CD4-positive, alpha-beta T cell treated with Interleukin-15 for 1 hour (primary cell): ENCODE measurements around the gene SLAIN2.
"Not testable (repeated sequence)": the region's sequence is repeated elsewhere in the genome, so short reads cannot be mapped to it uniquely, and the experiment has no call there.

Experiments
- DNase-seq: peaks from one replicate; pipeline ENCODE4 v3.0.0-alpha.2; 2020

SLAIN2 gene

DNA sequence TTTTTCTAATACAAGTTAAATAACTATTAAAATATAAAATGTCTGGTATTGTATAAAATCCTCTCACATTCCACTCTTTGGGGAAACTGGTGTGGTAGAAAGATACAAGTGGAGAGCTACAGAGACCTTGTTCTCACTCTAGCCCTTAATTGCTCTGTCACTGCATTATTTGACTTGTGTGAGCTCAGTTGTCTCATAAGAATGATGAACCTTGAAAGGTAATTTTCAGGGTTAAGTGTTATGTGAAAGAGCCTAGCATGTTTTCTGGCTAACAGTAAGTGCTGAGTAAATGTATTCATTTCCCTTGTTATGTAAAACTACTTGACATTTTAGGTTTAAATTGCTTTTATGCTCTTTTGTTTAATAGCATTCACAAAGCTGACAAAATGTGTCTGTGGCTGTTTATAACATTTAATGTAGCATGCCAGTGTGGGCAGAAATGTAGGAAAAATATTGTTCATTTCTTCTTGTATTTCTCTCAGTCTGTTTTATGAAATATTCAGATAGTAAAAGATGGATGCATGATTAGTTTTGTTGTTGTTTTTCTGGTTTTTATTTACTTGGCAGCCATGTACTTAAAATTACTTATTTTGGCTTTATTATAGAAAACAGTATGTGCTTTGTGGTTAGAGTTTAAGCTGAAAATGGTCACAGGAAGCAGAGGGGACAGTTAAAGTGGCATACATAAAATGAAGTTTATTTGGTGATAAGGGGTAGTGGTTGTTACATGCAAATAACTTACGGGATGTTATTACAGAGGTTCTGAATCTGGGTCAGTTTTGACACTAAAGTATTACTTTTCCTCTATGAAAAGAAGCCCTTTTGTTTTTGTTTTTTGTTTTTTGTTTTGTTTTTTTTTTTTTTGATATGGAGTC lies 29.2 kb downstream of the SLAIN2 start:
- DNase-seq: no peak

DNA sequence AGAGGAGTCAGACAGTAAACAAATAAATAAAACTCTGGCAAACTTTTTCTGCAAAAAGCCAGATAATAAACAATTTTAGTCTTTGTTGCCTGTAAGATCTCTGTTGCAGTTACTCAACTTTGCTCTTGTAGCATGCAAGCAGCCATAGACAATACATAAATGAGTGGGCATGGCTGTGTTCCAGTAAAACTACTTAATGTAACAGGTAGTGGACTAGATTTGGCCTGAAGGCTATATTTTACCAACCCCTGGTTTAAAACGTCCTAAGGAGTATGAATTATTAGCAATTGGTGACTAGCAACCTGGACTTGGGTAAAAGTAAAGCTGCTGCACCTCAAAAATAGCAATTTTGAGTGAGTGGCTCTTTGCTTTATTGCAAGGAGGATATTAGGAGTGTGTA lies 30.9 kb downstream of the SLAIN2 start:
- no peak for DNase-seq

- DNase-seq: no peak
Observed at GRCh38 chr4:48375651-48376304, 34.4 kb downstream of the SLAIN2 start.

DNA sequence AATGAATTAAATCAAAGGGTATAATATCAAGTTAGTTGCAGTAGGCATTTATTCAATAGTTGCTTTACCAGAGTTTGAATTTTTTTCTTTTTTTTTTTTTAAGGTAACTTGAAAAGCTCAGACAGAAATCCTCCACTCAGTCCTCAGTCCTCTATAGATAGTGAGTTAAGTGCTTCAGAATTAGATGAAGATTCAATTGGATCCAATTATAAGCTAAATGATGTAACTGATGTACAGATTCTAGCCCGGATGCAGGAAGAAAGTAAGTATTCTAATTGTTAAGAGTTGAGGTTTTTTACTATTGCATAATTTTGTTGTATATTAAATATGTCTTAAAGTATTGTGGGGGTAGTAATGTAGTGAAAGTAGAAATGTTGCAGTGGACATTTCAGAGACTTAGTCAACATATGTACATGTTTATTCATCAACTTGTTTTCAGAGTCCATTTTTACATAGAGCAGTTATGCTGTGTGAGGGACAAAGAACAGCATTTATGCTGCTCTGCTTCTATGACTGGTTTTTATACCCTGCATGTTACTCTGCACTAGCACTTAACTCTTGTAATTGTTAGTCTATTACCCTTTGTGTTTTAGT lies 38.4 kb downstream of the SLAIN2 start:
- DNase-seq: no peak

DNA sequence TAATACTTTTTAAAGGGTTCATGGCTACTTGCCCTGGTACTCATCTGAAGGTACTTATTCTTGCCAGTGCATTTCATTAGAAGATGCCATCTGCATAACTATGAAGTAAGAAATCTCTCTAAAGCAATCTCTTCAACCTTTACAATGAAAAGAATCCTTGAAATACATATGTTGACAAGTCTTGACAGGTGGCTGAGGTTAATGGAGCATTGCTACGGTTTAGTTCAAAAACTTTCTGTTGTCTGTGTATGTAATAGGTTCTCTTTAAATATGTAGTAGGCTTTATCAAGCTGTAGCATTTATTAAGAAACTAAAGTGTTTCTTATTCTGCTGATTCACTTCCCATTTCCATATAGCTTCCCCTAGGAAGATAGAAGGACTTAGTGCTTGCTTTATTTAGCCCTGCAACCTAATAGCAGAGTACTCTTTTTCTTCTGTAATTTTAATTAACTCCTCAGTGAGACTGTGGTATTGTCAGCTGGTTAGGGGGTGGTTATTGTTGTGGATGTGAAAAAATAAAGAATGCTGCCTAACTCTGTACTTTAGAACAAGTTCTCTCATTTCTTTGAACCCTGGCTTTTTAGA lies 39.3 kb downstream of the SLAIN2 start:
- no peak for DNase-seq

DNA sequence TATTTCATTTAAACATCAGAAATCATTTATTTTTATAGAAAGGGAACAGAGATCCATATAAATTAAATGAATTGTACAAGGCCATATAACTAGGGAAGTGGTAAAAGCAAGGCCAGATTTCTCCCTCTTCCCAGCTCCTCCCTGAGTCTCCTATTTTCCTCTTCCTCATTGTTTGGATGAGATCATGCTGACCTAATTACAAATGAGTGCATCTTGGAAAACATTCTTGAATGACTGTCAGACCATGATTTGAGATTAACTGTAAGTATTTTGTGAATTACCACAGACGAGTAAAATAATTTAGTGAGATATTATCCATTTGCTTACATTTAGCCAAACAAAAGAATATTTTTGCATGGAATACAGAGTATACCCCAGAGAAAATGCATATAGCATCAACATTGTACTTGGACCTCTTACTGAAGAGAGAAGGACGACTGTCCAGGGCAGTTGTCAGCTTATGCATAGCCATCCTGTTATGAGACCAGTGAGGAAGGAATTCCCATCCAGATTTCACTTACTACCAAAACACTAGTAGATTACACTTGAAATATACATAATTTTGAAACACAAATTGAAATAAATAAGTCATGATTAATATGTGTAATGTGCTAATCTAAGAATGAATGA lies 47.3 kb downstream of the SLAIN2 start:
- no peak for DNase-seq

DNA sequence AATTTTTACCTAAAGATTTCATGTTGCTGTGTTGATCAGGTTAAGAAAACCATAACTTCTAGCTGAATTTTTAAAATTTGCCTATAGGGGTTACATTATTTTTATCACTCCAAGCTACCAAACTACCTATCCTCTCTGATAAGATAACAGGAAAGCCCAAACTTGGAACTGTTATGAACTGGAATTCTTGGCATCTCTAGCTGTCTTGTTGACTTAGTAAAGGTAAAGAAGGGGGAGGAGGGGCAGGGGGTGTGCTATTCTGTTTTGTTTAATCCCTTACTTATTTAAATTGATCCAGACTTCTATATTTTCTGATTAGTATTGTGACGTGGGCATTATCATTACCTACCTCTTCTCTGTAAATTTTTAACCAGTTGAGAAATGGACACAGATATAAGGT lies 54.7 kb downstream of the SLAIN2 start:
- no peak for DNase-seq

- no peak for DNase-seq
Observed at GRCh38 chr4:48400416-48400815, 59.1 kb downstream of the SLAIN2 start.

DNA sequence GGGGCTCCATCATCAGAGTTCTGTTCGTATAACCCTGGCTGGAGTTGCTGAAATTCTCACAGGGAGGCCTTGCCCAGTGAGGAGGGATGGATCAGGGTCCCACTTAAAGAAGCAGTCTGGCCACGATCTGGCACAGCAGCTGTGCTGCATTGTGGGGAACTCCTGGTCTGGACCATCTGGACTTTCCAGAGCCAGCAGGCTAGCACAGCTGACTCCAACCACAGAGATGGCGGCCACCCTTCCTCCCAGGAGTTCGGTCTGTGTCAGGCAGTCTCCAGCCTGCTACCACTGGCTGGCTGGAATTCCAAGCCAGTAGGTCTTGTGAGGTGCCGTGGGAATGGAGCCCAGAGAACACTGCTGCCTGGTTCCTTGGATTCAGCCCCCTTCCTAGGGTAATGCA lies 62.0 kb downstream of the SLAIN2 start:
- no peak for DNase-seq

DNA sequence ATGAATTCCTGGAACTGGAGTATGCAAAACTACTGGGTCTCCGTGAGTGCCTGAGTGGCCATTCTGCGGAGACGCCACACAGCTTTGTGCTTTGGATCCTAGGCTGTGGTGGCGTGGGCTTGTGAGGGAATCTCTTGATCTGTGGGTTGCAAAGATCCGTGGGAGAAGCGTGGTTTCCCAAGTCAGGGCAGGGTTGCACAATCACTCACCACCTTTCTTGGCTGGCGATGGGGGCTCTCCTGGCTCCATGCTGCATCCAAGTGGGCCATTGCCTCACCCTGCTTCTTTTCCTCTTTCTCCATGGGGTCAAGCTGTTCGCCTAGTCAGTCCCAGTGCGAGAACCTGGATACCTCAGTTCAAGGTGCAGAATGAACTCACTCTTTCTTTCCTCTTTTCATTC lies 62.5 kb downstream of the SLAIN2 start:
- DNase-seq: no peak

GRCh38 chr4:48405924-48406323 lies 64.6 kb downstream of the SLAIN2 start:
- DNase-seq: no peak

DNA sequence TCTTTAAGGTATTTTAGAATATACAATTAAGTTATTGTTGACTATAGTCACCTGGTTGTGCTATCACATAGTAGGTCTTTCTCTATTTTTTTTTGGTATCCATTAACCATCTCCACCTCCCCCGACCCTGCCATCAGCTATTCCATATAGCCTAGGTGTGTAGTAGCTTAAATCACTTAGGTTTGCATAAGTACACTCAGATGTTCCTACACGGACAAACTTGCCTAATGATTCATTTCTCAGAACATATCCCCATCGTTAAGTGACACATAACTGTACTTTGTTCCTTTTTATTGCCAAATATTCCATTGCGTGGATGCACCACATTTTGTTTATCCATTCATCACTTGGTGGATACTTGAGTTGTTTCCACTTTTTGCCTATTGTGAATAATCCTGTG lies 67.9 kb downstream of the SLAIN2 start:
- no peak for DNase-seq

DNA sequence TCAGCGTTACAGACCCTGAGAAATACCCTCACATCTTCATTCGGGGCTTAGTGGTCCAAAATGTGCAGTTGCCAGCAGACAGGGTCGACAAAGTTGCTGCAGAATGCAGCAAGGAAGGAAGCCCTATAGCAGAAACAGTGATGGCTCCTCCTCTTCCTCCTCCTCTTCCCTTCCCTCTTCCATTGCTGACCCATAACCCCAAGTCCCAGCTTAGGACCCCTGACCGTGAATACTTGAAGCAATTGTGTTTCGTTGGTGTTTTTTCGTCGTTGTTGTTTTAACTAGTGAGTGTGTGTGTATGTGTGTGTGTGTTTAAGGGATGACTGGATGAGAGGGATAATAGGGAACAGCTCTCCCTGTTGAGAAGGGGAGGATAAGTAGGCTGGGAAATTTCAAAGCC lies 69.5 kb downstream of the SLAIN2 start:
- DNase-seq: no peak

GRCh38 chr4:48420144-48420543 lies 78.8 kb downstream of the SLAIN2 start:
- no peak for DNase-seq

GRCh38 chr4:48421101-48421500 lies 79.8 kb downstream of the SLAIN2 start:
- DNase-seq: no peak

DNA sequence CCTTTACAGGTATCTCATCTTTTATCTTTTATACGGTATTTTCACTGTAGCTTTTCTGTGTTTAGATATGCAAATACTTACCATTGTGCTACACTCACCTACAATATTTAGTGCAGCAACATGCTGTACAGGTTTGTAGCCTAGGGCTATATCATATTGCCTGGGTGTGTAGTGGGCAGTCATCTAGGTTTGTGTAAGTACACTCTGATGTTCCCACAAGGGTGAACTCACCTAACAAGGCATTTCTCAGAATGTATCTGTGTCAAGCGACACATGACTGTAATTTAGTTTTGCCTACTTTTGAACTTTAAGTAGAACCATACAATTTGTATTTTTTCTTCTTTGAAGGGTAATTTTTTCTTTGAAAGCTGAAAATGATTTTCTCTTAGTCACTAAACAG lies 87.6 kb downstream of the SLAIN2 start:
- no peak for DNase-seq

DNA sequence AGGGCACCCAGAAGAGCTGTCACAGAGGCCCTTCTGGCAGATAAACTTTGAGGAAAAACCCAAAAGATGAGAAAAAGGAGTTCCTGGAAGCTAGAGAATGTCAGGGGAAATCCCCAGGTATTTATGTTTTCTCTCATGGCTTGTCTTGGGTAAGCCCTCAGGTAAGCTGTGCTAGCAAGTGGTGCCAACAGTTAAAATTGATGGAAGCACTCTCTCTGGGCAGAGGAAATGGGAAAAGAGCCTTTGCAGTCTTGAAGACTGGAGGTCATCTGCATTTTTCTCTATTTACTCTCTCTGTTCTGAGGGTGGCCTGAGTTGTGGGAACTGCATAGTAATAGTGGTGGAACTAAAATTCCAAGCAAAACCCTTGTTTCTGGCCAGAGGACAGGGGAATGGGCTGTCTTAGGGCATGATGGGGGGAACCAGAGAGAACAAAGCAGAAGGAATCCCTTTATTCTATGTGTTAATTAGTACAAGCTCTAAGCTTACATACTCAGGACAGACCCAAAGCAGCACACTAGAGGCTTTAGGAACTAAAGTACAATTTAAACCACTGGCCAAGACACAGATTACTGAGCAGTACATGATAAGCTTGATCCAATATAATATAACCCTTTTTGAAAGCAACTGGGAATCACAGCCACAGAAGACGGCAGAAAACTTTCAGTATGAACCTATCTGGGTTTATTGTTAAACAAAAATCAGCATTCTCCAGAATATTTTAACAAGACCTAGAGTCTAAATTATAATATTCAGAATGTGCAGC lies 88.6 kb downstream of the SLAIN2 start:
- no peak for DNase-seq

- DNase-seq: no peak
Observed at GRCh38 chr4:48431401-48431800, 90.1 kb downstream of the SLAIN2 start.

- DNase-seq: no peak
Observed at GRCh38 chr4:48432017-48432416, 90.7 kb downstream of the SLAIN2 start.

- DNase-seq: no peak
Observed at GRCh38 chr4:48436318-48436717, 95.0 kb downstream of the SLAIN2 start.

DNA sequence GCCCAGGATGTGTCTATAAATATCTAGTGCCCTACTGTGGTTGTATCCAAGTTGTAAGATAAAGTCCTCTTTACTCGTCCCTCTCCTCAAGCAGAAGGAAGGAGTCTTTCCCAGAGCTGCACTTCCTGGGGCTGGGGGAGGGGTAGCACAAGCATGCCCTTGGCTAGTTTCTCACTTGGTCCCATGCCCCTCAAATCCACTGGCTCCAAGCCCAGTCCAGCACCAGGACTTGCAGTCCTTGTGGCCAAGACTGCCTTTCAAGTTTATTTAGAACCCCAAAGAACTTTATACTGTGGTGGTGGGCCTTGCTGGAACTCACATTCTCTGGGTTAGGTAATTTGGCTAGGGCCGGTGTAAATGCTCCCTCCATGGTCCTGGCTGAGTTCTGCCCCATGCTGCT lies 98.7 kb downstream of the SLAIN2 start:
- DNase-seq: no peak

- DNase-seq: not testable (repeated sequence)
Observed at GRCh38 chr4:48440914-48441313, 99.6 kb downstream of the SLAIN2 start.

- no peak for DNase-seq
Observed at GRCh38 chr4:48445704-48446103, 104.4 kb downstream of the SLAIN2 start.
